Astrocyte (in vitro differentiated cells and primary cell): ENCODE measurements around the gene ASPRV1. TPM values are rescaled to one million over a fixed set of nuclear protein-coding genes. Genes with fewer than 3 reads are reported as not detected.

Experiments
- DNase-seq: peaks from one replicate; pipeline ENCODE4 v3.0.0-alpha.2; 2010; ENCODE audit warnings: low read depth
- FAIRE-seq: peaks from 2 replicates; lab custom pipeline; 2011; peaks lifted over from hg19 to GRCh38; lab: Jason Lieb, UNC
- H2AFZ ChIP-seq: 2 replicates; pipeline ENCODE4 v1.6.0; 2012; ENCODE audit warnings: low read depth, low read length, inconsistent platforms
- H3K27ac ChIP-seq: 2 replicates; pipeline ENCODE4 v1.5.1; 2011; ENCODE audit warnings: low read depth, low read length, inconsistent platforms
- H3K27me3 ChIP-seq: 2 replicates; pipeline ENCODE4 v1.6.0; 2011; ENCODE audit warnings: low read length, inconsistent platforms; ENCODE audit not compliant: insufficient read depth
- H3K36me3 ChIP-seq: 2 replicates; pipeline ENCODE4 v1.5.1; 2011; ENCODE audit warnings: low read length, inconsistent platforms; ENCODE audit not compliant: insufficient read depth
- H3K4me1 ChIP-seq: 2 replicates; pipeline ENCODE4 v1.5.1; 2011; ENCODE audit warnings: low read length, inconsistent platforms; ENCODE audit not compliant: insufficient read depth
- H3K4me2 ChIP-seq: 2 replicates; pipeline ENCODE4 v1.6.0; 2012; ENCODE audit warnings: low read length, inconsistent platforms
- H3K4me3 ChIP-seq: 2 replicates; pipeline ENCODE4 v1.5.1; 2011; ENCODE audit warnings: low read depth, mild to moderate bottlenecking, low read length, inconsistent platforms; ENCODE audit not compliant: insufficient read depth
- H3K79me2 ChIP-seq: 2 replicates; pipeline ENCODE4 v1.6.0; 2012; ENCODE audit warnings: mild to moderate bottlenecking, low read length, inconsistent platforms; ENCODE audit not compliant: insufficient read depth
- H3K9ac ChIP-seq: 2 replicates; pipeline ENCODE4 v1.6.0; 2012; ENCODE audit warnings: mild to moderate bottlenecking, low read length, inconsistent platforms
- H3K9me3 ChIP-seq: 2 replicates; pipeline ENCODE4 v1.5.1; 2012; ENCODE audit warnings: low read depth, mild to moderate bottlenecking, low read length, inconsistent platforms; ENCODE audit not compliant: insufficient read depth
- H4K20me1 ChIP-seq: 2 replicates; pipeline ENCODE4 v1.6.0; 2012; ENCODE audit warnings: low read length, inconsistent platforms; ENCODE audit not compliant: insufficient read depth
- H3K27ac Mint-ChIP-seq: one replicate; pipeline ENCODE4 v1.8.0; 2021; ENCODE audit warnings: mild to moderate bottlenecking, mixed read lengths; ENCODE audit not compliant: unreplicated experiment
- H3K27me3 Mint-ChIP-seq: one replicate; pipeline ENCODE4 v1.8.0; 2021; ENCODE audit warnings: low read depth, mixed read lengths; ENCODE audit not compliant: unreplicated experiment
- H3K36me3 Mint-ChIP-seq: one replicate; pipeline ENCODE4 v1.8.0; 2021; ENCODE audit warnings: low read depth, mixed read lengths; ENCODE audit not compliant: unreplicated experiment
- H3K4me1 Mint-ChIP-seq: one replicate; pipeline ENCODE4 v1.8.0; 2021; ENCODE audit warnings: low read depth, mixed read lengths; ENCODE audit not compliant: unreplicated experiment
- H3K4me3 Mint-ChIP-seq: one replicate; pipeline ENCODE4 v1.8.0; 2021; ENCODE audit warnings: mild to moderate bottlenecking, moderate library complexity, mixed read lengths; ENCODE audit not compliant: unreplicated experiment
- H3K9me3 Mint-ChIP-seq: one replicate; pipeline ENCODE4 v1.8.0; 2021; ENCODE audit warnings: mild to moderate bottlenecking, mixed read lengths; ENCODE audit not compliant: unreplicated experiment
- EZH2 ChIP-seq: IDR thresholded peaks from 2 replicates; pipeline ENCODE4 v1.6.1; 2012; ENCODE audit warnings: mild to moderate bottlenecking, low read length, inconsistent platforms; ENCODE audit not compliant: insufficient read depth
- total RNA-seq: library from RNA; stranded (reverse); gene quantifications from 2 replicates; pipeline ENCODE4 v1.2.1, GENCODE V29; 2021
- TF ChIP-seq, protein P1 (sequence below): IDR thresholded peaks from 2 replicates; pipeline ENCODE4 v1.5.1; 2011; ENCODE audit warnings: low read depth, mild to moderate bottlenecking, inconsistent platforms, low read length, moderate library complexity; ENCODE audit not compliant: insufficient read depth

Gene ASPRV1
- total RNA-seq, 1 donor from 2014 or later: 0.23 TPM

DNA sequence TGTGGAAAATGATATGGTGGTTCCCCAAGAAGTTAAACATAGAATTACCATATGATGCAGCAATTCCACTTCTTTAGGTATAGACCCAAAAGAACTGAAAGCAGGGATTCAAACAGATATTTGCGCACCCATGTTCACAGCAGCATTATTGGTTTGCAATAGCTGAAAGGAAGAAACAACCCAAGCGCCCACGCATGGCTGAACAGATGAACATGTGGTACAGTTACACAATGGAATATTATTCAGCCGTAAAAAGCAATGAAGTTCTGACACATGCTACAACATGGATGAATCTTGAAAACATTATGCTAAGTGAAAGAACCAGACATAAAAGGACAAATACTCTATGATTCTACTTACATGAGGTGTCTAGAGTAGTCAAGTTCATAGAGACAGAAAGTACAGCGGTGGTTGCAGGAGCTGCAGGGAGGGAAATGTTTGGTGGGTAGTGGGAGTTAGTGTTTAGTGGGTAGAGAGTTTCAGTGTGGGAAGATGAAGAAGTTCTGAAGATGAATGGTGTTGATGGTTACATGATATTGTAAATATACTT, 26.7 kb upstream of the ASPRV1 start:
- H3K9ac ChIP-seq: no peak overlapping the region
- H3K27me3 Mint-ChIP-seq: peaks cover 5% of the 10 kb centered on the region
- no peaks in the 10 kb centered on the region for H4K20me1 ChIP-seq
- H2AFZ ChIP-seq: no peak overlapping the region
- H3K4me1 ChIP-seq: no peaks in the 10 kb centered on the region
- no peak overlapping the region for H3K27ac ChIP-seq
- no peak overlapping the region for H3K4me2 ChIP-seq
- no peak overlapping the region for H3K4me3 Mint-ChIP-seq
- no peaks in the 10 kb centered on the region for H3K36me3 ChIP-seq
- no peaks in the 10 kb centered on the region for H3K27me3 ChIP-seq
- DNase-seq: no peak
- H3K9me3 Mint-ChIP-seq: peaks cover 5% of the 10 kb centered on the region
- no peaks in the 10 kb centered on the region for H3K9me3 ChIP-seq
- H3K27ac Mint-ChIP-seq: no peak overlapping the region
- H3K4me3 ChIP-seq: no peak overlapping the region
- TF ChIP-seq EZH2: no peak
- TF ChIP-seq, protein P1, sequence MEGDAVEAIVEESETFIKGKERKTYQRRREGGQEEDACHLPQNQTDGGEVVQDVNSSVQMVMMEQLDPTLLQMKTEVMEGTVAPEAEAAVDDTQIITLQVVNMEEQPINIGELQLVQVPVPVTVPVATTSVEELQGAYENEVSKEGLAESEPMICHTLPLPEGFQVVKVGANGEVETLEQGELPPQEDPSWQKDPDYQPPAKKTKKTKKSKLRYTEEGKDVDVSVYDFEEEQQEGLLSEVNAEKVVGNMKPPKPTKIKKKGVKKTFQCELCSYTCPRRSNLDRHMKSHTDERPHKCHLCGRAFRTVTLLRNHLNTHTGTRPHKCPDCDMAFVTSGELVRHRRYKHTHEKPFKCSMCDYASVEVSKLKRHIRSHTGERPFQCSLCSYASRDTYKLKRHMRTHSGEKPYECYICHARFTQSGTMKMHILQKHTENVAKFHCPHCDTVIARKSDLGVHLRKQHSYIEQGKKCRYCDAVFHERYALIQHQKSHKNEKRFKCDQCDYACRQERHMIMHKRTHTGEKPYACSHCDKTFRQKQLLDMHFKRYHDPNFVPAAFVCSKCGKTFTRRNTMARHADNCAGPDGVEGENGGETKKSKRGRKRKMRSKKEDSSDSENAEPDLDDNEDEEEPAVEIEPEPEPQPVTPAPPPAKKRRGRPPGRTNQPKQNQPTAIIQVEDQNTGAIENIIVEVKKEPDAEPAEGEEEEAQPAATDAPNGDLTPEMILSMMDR: no peak
- H3K79me2 ChIP-seq: no peaks in the 10 kb centered on the region
- FAIRE-seq: no peak
- H3K36me3 Mint-ChIP-seq: peaks cover 2% of the 10 kb centered on the region
- H3K4me1 Mint-ChIP-seq: no peaks in the 10 kb centered on the region

- Histone ChIP-seq H3K27ac (no peak overlapping the region), H3K9ac (no peak overlapping the region), H4K20me1 (no peaks in the 10 kb centered on the region), H3K27me3 (no peaks in the 10 kb centered on the region), H3K36me3 (no peaks in the 10 kb centered on the region), H3K79me2 (no peaks in the 10 kb centered on the region), H2AFZ (no peak overlapping the region), H3K4me2 (no peak overlapping the region), H3K4me1 (no peaks in the 10 kb centered on the region), H3K4me3 (no peak overlapping the region), H3K9me3 (no peaks in the 10 kb centered on the region)
- Mint-ChIP-seq H3K27me3 (peaks cover 6% of the 10 kb centered on the region), H3K4me3 (no peak overlapping the region), H3K36me3 (peaks cover 4% of the 10 kb centered on the region), H3K9me3 (peaks cover 5% of the 10 kb centered on the region), H3K27ac (no peak overlapping the region), H3K4me1 (no peaks in the 10 kb centered on the region)
- no peak for FAIRE-seq
- no peak for DNase-seq
- TF ChIP-seq EZH2: no peak
- TF ChIP-seq, protein P1: no peak
These were observed 25.3 kb upstream of the ASPRV1 start for GRCh38 chr2:69986691-69987090.

DNA sequence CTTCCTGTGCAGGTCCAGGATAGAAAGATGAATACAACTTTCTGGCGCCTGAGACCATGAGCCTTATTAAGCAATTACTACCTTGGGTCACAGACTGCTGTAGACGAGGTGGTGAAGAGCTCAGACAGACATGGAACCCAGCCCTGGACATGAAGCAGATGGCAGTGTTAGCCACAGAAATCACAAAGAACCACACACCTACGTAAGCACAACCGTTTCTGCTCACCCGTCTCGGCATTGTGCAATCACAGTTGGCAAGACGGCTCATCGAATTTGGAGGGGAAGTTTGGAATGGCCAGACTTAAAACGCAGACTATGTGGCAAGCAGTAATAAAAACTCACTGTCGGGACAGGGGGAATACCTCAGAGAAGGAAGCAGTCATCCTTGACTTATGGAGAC, 24.3 kb upstream of the ASPRV1 start:
- Histone ChIP-seq H3K9me3 (no peaks in the 10 kb centered on the region), H3K4me3 (no peak overlapping the region), H3K9ac (no peak overlapping the region), H3K79me2 (no peaks in the 10 kb centered on the region), H3K27ac (no peak overlapping the region), H3K4me2 (no peak overlapping the region), H2AFZ (no peak overlapping the region), H3K4me1 (no peaks in the 10 kb centered on the region), H3K27me3 (no peaks in the 10 kb centered on the region), H4K20me1 (no peaks in the 10 kb centered on the region), H3K36me3 (no peaks in the 10 kb centered on the region)
- no peak overlapping the region for H3K27ac Mint-ChIP-seq
- no peak for DNase-seq
- peaks cover 4% of the 10 kb centered on the region for H3K36me3 Mint-ChIP-seq
- no peak overlapping the region for H3K4me3 Mint-ChIP-seq
- H3K9me3 Mint-ChIP-seq: peaks cover 5% of the 10 kb centered on the region
- H3K4me1 Mint-ChIP-seq: no peaks in the 10 kb centered on the region
- TF ChIP-seq, protein P1: no peak
- TF ChIP-seq EZH2: no peak
- FAIRE-seq: no peak
- peaks cover 6% of the 10 kb centered on the region for H3K27me3 Mint-ChIP-seq
